ENCODE results near the gene SLC1A1.

DNA sequence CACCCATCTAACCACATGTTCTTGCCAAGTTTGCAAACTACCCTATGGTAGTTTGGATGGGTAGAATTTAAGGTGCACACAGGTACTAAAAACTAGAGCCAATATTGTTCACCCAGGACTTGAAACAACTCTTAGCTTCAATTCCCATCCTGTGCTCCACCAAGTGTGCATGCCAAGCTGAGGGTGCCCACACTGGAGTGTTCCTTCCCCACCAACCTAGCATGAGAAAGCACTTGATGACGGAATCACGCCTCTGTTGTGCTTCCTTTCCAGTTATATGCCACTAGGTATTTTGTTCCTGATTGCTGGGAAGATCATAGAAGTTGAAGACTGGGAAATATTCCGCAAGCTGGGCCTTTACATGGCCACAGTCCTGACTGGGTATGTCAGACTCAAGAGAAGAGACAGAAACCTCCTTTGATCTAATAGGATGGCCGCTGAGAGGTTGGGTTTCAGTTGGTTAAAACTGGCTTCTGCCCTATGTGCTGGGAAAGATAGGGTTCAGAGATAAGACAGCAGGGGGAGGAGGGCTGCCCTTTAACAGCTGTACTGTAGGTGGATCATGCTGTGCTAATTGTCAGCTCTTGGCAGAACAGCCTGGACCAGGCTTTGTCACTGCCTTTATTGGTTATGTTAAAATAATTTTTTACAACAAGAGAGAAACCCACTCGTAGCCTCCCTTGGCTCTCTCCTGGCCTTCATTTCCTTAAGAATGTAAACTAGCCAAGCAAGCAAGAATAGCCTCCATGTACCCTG, 83.5 kb downstream of the SLC1A1 start:
- TF ChIP-seq, protein P1, sequence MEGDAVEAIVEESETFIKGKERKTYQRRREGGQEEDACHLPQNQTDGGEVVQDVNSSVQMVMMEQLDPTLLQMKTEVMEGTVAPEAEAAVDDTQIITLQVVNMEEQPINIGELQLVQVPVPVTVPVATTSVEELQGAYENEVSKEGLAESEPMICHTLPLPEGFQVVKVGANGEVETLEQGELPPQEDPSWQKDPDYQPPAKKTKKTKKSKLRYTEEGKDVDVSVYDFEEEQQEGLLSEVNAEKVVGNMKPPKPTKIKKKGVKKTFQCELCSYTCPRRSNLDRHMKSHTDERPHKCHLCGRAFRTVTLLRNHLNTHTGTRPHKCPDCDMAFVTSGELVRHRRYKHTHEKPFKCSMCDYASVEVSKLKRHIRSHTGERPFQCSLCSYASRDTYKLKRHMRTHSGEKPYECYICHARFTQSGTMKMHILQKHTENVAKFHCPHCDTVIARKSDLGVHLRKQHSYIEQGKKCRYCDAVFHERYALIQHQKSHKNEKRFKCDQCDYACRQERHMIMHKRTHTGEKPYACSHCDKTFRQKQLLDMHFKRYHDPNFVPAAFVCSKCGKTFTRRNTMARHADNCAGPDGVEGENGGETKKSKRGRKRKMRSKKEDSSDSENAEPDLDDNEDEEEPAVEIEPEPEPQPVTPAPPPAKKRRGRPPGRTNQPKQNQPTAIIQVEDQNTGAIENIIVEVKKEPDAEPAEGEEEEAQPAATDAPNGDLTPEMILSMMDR (IDR thresholded peaks at IDR 0.05): no peak
- TF ChIP-seq ZNF423 (CRISPR knock-in tag; IDR thresholded peaks at IDR 0.05) (no peak), RELA (CRISPR knock-in tag; IDR thresholded peaks at IDR 0.05; ENCODE audit: borderline replicate concordance) (no peak), TCF7 (CRISPR knock-in tag; IDR thresholded peaks at IDR 0.05; ENCODE audit: low read depth) (no peak), CREB1 (CRISPR knock-in tag; IDR thresholded peaks at IDR 0.05) (no peak), FOXP1 (CRISPR knock-in tag; IDR thresholded peaks at IDR 0.05; ENCODE audit: borderline replicate concordance) (no peak), SOX15 (CRISPR knock-in tag; IDR thresholded peaks at IDR 0.05) (no peak)
